Measurements from ENCODE around the gene ATP6V0E1. TPM values are rescaled to one million over a fixed set of nuclear protein-coding genes. Genes with fewer than 3 reads are reported as not detected.

Gene ATP6V0E1
- total RNA-seq, 1 experiment from 2014 or later = 216 TPM

GRCh38 chr5:172969921-172970320 lies 13.7 kb upstream of the ATP6V0E1 start:
- H3K27me3 Mint-ChIP-seq (ENCODE audit: insufficient read depth, unreplicated experiment) = no peaks in the 10 kb centered on the region
- intact Hi-C loops (cut with micrococcal nuclease; ENCODE audit: unreplicated experiment) = no loop called here
- DNase-seq = no peak
- Histone ChIP-seq H3K36me3 (ENCODE audit: control insufficient read depth, insufficient read depth, low read length) (no peaks in the 10 kb centered on the region), H3K4me3 (ENCODE audit: low read depth, low read length) (no peak overlapping the region), H3K4me1 (peaks cover 17% of the 10 kb centered on the region), H3K9me3 (no peaks in the 10 kb centered on the region), H3K27me3 (replicated peaks; ENCODE audit: control insufficient read depth, insufficient read depth, low read length) (no peaks in the 10 kb centered on the region)
- POLR2A ChIA-PET = no interaction called here
- no peak for TF ChIP-seq CTCF (IDR thresholded peaks at IDR 0.05; ENCODE audit: insufficient read depth in 1 of 2, low read depth in 1 of 2, low read length in 1 of 2, severe bottlenecking in 1 of 2, unreplicated experiment in 1 of 2)
- no TSS peak for BruUV-seq (replicated peaks)
- CTCF ChIA-PET = no interaction called here
- H3K9me3 Mint-ChIP-seq (ENCODE audit: unreplicated experiment) = no peaks in the 10 kb centered on the region
- H3K4me3 Mint-ChIP-seq (ENCODE audit: unreplicated experiment) = no peak overlapping the region
- peaks cover 7% of the 10 kb centered on the region for H3K4me1 Mint-ChIP-seq (ENCODE audit: low read depth, unreplicated experiment)
- H3K36me3 Mint-ChIP-seq (ENCODE audit: insufficient read depth, unreplicated experiment) = peaks cover 15% of the 10 kb centered on the region
- H3K27ac Mint-ChIP-seq (ENCODE audit: unreplicated experiment) = no peak overlapping the region

- peaks cover 9% of the 10 kb centered on the region for H3K36me3 Mint-ChIP-seq (ENCODE audit: insufficient read depth, unreplicated experiment)
- no peak overlapping the region for H3K27ac Mint-ChIP-seq (ENCODE audit: unreplicated experiment)
- ChIA-PET CTCF (interaction anchor here (1.3 to 1.5 kb wide), 2 partner anchors 12 to 257 kb away, joined by 3 to 5 read pairs; partner anchors contain the start of gene RPL26L1), POLR2A (interaction anchor here (0.6 kb wide), 1 partner anchor 86 kb away, joined by 3 read pairs; no protein-coding TSS in a partner anchor)
- H3K27me3 Mint-ChIP-seq (ENCODE audit: insufficient read depth, unreplicated experiment) = no peaks in the 10 kb centered on the region
- H3K27me3 ChIP-seq (replicated peaks; ENCODE audit: control insufficient read depth, insufficient read depth, low read length) = no peaks in the 10 kb centered on the region
- no peaks in the 10 kb centered on the region for H3K9me3 Mint-ChIP-seq (ENCODE audit: unreplicated experiment)
- no peak overlapping the region for H3K4me3 ChIP-seq (ENCODE audit: low read depth, low read length)
- H3K4me1 ChIP-seq = peaks cover 17% of the 10 kb centered on the region
- no peaks in the 10 kb centered on the region for H3K36me3 ChIP-seq (ENCODE audit: control insufficient read depth, insufficient read depth, low read length)
- H3K4me1 Mint-ChIP-seq (ENCODE audit: low read depth, unreplicated experiment) = peaks cover 7% of the 10 kb centered on the region
- no peak overlapping the region for H3K4me3 Mint-ChIP-seq (ENCODE audit: unreplicated experiment)
- BruUV-seq (replicated peaks) = no TSS peak
- no peak for TF ChIP-seq CTCF (IDR thresholded peaks at IDR 0.05; ENCODE audit: insufficient read depth in 1 of 2, low read depth in 1 of 2, low read length in 1 of 2, severe bottlenecking in 1 of 2, unreplicated experiment in 1 of 2)
- intact Hi-C loops (cut with micrococcal nuclease; ENCODE audit: unreplicated experiment) = no loop called here
- DNase-seq = peak; percentile 51 to 76
- H3K9me3 ChIP-seq = no peaks in the 10 kb centered on the region
Measured at GRCh38 chr5:172971482-172971881, 12.1 kb upstream of the ATP6V0E1 start.

- Mint-ChIP-seq H3K27me3 (ENCODE audit: insufficient read depth, unreplicated experiment) (no peaks in the 10 kb centered on the region), H3K9me3 (ENCODE audit: unreplicated experiment) (no peaks in the 10 kb centered on the region), H3K4me1 (ENCODE audit: low read depth, unreplicated experiment) (peaks cover 7% of the 10 kb centered on the region), H3K36me3 (ENCODE audit: insufficient read depth, unreplicated experiment) (peaks cover 9% of the 10 kb centered on the region), H3K27ac (ENCODE audit: unreplicated experiment) (no peak overlapping the region), H3K4me3 (ENCODE audit: unreplicated experiment) (no peak overlapping the region)
- ChIA-PET CTCF (interaction anchor here (1.0 kb wide), 1 partner anchor 11 kb away, joined by 4 read pairs; no protein-coding TSS in a partner anchor), POLR2A (no interaction called here)
- TF ChIP-seq CTCF (IDR thresholded peaks at IDR 0.05; ENCODE audit: insufficient read depth in 1 of 2, low read depth in 1 of 2, low read length in 1 of 2, severe bottlenecking in 1 of 2, unreplicated experiment in 1 of 2) = no peak
- no peak overlapping the region for H3K4me3 ChIP-seq (ENCODE audit: low read depth, low read length)
- no peak for DNase-seq
- no TSS peak for BruUV-seq (replicated peaks)
- peaks cover 17% of the 10 kb centered on the region for H3K4me1 ChIP-seq
- H3K9me3 ChIP-seq = no peaks in the 10 kb centered on the region
- intact Hi-C loops (cut with micrococcal nuclease; ENCODE audit: unreplicated experiment) = no loop called here
- H3K36me3 ChIP-seq (ENCODE audit: control insufficient read depth, insufficient read depth, low read length) = no peaks in the 10 kb centered on the region
- H3K27me3 ChIP-seq (replicated peaks; ENCODE audit: control insufficient read depth, insufficient read depth, low read length) = no peaks in the 10 kb centered on the region
Measured at GRCh38 chr5:172972552-172972951, 11.0 kb upstream of the ATP6V0E1 start.
